NCI-H1092 (cell line): ENCODE results near the gene GJB6.

Source experiments
- DNase-seq: peaks from one replicate; lab custom pipeline; 2025; lab: John Stamatoyannopoulos, UW

The GJB6 gene

DNA sequence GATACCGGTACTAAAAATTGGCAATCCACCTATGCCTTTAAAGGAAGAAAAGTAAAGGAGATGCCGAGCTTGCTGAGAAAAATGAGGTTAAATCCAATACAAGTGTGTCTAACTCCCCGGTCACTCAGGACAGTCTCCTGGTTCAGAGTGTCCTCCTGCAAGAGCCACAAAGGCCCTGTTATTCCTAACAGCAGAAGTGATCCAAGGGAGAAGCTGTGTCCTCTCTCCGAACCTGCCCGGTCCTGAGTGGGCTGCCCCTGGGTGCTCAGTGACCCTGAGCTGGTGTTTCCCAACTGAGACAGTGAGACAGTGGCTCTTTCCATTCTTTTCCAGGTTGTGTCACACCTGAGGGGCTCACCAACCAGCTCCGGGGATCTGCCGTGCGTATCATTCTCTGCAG lies 4.8 kb downstream of the GJB6 start:
- no peak for DNase-seq

DNA sequence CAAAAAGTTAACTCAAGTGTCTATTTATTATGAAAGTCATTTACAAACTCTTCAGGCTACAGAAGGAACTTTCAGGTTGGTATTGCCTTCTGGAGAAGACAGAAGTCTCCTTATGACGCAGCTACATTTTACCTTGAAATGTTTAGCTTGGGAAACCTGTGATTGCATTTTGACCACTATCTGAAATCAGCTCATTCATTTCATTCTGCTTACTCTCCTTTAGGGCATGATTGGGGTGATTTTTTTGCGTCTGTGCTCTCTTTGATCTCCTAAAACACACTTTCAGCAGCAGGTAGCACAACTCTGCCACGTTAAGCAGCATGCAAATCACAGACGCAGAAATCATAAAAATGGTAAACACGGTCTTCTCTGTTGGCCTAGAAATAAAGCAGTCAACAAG lies 9.6 kb downstream of the GJB6 start:
- DNase-seq: no peak

DNA sequence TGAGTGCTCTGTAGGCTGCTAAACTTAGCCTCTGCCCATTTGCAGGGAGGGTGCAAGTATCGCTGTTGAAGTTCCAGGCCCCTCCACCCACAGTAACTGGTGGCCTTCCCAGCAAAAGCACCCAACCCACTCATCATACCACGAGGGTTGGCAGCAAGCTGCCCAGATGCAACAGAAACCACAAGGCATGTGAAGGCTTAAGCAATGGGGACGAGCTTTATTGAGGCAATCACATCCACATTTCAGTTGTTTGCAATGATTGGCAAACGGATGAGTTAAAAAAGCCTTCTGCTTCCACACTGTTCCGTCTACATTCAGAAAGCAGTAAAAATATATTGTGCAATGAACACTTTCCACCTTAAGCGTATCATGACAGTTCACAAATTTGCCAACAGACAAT lies 10.3 kb downstream of the GJB6 start:
- DNase-seq: no peak

DNA sequence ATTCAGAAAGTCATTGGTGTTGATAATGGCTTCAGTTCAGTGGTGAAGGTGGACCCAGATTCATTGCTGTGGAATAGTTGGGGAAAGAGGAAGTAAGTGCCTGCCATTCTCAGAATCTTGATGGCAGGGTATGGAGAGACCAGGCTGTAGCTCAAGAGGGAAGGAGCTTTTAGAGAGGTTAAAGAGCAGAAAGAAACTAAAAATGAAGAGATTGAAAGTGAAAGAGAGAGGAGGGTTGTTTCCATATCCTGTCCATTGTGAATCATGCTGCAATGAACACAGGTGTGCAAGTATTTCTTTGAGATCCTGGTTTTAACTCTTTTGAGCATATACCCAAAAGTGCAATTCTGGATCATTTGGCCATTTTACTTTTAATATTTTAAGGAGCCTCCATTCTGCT lies 12.5 kb downstream of the GJB6 start:
- DNase-seq: no peak

DNA sequence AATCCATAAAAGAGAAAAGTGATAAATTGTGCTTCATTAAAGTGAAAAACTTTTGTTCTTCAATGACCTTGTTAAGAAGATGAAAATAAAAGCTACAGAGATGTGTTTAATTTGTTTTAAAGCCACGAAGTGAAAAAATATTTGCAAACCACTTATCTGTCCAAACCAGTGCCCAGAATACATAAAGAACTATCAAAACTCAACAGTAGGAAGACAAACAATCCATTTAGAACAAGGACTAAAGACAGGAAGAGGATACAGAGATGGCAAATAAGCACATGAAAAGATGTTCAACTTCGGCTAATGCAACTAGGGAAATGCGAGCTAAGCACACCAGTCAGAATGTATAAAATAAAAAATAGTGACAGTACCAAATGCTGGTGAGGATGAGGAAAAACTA lies 15.0 kb downstream of the GJB6 start:
- no peak for DNase-seq

DNA sequence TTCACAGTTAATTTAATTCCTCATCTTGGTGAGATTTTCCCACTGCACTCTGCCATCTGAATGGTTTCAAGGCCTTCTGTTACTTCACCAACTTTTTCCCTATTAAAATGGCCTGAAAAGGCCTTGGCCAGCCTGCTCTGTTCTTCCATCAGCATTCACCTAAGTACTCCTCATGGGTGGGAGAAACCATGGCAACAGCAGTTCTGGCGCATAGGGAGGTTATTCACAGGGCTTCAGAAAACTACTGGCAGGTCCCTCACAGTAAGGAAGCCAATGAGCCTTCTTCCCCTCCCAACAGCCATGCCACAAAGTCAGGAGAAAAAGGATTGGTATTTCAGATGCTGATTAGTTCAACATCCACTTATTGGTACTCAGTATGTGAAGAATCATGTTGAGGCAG lies 22.2 kb downstream of the GJB6 start:
- DNase-seq: no peak

DNA sequence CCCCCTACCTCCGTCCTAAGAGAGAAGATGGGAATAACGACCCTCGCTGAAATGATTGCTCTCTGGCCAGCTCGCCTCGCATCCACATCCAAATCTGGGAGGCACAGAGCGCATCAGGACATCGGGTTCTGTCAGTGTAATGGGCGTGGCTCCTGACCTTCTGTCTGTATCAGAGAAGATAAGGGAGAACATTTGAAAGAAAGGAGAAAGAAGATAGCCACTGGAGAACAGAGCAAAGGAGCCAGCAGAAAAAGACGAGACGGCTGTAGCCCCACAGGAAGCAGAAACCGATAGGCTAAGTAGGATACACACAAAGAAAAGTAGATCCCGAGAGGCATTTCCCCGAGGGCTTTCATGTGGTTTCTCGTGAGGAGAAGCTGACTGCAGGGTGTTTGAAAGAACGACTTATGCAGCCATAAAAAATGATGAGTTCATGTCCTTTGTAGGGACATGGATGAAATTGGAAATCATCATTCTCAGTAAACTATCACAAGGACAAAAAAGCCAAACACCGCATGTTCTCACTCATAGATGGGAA lies 25.4 kb downstream of the GJB6 start:
- no peak for DNase-seq

DNA sequence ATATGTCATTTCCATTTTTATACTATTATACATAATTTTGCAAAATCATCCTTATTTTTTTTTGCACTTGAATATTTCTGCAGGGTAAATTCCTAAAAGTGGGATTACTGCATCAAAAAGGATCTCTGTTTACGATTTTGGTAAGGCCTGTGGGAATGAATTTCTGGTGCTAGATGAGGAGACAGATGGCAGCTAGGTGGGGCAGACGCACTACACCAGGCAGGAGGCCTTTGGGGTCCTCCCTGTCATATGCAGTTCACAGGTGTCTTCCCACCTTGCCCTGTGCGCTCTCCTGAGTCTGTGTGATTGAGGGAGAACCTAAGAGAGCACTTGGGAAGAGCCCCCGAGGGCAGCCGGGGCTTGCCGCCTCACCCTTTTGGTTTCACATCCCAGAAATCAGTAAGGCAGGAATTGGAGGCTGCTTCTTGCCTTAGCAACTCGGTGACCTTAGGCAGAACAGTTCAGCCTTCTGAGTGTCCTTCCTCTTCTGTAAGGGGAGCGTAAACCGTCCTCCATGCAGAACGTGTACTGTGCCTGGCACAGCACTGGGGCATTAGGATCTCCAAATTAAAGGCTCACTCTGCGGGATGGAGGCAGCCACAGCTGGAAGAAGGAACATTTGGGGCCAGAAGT lies 25.9 kb downstream of the GJB6 start:
- DNase-seq: no peak

DNA sequence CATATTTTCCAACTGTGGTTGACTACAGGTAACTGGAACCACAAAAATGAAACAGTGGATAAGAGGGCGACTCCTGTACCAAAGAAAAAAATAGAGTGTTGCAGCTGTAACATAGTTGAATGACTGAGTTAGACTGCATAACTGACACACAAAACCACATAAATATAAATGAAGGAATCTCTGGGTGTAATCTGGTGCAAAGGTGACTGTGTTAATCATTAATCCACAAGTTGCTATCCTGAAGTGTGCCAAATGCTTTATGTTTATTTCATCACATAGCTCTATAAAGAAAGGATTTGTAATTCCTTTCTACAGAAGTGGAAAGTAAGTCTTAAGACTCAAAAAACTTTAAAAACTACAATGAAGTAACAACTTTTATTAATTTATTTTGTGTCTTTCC lies 33.3 kb downstream of the GJB6 start:
- DNase-seq: no peak

DNA sequence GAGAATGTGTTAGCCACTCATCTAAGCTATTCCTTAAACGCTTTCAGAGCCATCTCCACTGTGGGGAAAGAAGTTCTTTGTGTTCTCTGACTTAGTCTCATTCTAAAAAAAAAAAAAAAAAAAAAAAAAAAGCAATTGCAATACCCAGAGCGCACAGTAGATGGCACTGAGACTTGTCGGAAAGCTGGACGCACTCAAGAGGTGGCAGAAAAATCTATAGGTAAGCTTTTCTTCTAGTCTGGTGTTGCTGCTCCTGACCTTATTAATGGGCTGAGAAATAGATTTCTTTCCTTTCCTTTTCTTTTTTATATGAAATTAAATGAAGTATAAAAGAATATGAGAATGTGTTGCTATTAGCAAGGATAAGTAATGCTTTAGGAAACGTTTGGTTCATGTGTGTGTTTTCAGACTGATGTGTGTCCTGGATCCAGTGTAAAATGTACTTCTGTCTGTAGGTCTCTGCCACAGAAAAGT lies 34.7 kb downstream of the GJB6 start:
- DNase-seq: peak; percentile 61

DNA sequence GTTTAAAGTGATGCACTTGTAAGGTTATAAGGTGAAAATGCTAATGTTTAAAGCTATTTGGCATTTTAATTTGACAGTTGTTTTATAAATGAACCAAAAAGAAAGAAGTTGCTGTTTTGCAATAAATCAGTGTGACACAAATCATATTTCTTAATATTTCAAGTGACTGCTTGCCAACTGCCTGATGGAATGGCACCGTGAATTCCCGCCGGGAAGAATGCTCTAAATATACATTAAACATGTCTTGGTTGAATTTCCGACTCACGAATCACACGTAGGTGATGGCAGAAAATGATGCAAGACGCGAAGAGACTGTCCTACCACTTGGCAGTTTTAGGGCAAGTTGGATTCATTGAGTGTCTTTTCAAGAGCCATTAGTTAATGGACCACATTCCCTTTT lies 36.3 kb downstream of the GJB6 start:
- no peak for DNase-seq

DNA sequence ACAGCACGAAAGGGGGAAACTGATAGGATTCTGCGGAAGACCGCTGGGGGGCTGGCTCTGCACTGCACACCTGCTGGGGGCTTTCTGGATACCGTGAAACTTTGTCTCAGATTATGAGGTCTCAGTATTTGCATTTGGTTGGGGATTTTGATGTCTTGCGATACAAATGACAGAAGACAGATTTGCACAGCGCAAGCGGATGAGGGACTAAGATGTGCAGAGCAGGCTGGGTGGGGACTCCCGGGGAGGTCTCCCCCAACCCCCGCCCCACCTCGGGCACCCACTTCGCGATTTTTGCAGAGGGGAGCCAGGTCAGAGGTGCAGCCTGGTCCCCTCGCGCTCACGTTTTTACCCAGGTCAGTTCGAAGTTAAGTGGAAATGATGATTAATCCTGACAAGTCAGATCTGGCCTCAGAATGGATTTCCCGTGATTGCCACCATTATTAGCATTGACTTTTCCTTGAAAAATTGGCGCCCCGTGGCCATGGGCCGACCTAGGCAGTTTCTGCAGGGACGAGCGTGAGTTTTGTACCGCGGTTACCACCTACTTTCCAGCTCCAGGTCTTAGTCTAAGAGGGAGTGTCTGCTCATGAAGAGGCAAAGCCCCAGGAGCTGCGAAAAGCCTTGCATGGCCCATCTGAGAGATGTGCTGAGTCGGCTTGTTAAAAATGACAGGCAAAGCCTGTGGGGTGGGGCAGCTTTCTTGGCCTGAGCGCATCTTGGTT lies 38.0 kb downstream of the GJB6 start:
- DNase-seq: no peak

DNA sequence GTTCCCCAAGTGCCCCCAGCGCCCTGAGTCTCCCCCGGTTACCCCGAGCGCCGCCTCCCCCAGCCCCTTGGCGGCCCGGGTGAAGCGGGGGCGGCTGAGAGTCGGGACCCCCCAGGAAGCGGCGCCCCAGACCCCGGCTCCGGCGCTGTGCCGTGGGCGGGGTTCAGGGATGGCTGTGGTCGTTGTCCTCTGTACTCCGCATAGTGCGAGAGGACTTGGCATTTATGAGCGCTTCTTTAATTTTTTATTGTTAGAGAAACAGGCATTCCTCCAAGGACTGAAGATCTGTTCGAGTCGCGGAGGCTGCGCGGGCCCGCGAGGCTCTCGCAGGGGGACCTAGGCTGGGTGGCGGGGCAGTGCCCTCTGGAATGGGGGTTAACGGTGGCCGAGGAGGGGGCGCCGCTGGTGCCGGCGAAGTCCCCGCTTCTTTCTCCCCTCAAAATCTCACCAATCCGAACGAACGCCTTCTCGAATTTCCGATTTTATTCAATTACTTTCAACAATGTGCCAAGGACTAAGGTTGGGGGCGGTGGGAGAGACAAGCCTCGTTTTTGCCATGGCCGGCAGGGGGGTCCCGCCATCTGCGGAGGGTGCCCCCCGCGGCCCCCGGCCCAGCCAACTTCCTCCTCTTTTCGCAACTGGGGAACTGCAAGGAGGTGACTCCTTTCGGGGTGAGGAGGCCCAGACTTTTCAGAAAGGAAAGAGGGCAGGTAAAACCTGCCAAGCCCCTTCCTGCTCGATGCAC lies 38.8 kb downstream of the GJB6 start:
- DNase-seq: no peak

DNA sequence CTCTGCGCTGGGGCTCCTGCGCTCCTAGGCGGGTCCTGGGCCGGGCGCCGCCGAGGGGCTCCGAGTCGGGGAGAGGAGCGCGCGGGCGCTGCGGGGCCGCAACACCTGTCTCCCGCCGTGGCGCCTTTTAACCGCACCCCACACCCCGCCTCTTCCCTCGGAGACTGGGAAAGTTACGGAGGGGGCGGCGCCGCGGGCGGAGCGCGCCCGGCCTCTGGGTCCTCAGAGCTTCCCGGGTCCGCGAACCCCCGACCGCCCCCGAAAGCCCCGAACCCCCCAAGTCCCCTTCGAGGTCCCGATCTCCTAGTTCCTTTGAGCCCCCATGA lies 39.3 kb downstream of the GJB6 start, which contains the start of gene GJB2:
TSS of gene GJB2 (minus strand) at position 103 of the 326 bp plus-strand sequence. CDS start 3,357 bp downstream, outside the sequence.
- no peak for DNase-seq

DNA sequence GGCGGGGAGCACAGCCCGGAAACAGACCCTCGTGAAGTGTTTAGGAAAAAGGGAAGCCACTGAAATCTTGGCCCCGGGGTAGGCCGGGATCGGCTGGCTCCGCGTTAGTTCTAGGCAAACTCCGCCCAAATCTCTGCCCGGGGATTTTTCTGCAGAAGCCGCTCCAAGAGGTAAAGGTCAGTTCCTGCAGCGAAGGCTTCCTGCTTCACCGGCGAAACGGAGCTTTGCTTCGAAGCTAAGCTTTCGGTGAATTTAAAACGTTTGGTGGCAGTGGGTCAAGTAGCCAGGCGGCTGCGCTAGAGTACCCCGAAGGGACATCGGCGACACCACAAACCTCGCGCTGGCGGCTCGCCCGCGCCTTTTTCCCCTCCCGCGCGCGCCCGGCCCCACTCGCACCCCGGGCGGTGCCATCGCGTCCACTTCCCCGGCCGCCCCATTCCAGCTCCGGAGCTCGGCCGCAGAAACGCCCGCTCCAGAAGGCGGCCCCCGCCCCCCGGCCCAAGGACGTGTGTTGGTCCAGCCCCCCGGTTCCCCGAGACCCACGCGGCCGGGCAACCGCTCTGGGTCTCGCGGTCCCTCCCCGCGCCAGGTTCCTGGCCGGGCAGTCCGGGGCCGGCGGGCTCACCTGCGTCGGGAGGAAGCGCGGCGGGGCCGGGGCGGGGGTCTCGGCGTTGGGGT lies 39.8 kb downstream of the GJB6 start:
- no peak for DNase-seq

DNA sequence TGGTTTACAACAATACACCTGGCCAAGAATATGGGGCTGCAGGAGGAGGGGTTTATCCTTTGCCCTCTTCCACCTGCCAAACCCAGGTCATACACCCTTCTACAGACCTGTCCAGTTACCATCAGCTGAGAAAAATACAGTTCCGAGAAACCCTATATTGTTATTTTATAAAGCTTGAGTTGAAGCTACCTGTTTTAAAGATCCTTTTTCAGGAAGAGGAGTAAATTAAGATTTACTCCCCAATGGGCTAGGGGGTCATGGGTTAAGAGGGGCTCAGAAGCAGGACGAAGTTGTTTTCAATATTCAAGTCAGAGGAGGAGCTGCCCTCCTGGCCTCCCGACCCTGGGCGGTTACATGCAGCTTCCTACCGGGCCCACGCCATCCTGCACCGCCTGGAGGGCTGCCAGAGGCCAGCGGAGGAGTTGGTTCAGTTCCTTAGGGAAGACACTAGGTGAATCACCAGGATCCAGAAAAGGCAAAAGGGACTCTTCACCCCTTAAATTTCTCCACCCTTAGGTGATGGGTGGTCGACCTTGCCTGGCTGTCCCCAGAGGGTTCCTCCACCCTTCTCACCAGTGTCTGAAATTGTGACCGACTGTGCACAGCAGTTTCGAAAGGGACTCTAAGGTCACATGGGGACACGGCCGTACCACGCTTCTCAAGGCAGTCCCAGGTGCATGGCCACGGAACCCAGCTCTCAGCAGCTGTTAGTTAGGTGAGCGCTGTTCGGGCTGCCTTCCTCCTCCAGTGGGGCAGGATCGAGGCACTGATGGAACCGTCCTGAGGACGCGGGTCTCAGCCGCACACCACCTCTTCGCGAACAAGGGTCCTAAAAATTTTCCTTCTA lies 40.6 kb downstream of the GJB6 start:
- DNase-seq: no peak

DNA sequence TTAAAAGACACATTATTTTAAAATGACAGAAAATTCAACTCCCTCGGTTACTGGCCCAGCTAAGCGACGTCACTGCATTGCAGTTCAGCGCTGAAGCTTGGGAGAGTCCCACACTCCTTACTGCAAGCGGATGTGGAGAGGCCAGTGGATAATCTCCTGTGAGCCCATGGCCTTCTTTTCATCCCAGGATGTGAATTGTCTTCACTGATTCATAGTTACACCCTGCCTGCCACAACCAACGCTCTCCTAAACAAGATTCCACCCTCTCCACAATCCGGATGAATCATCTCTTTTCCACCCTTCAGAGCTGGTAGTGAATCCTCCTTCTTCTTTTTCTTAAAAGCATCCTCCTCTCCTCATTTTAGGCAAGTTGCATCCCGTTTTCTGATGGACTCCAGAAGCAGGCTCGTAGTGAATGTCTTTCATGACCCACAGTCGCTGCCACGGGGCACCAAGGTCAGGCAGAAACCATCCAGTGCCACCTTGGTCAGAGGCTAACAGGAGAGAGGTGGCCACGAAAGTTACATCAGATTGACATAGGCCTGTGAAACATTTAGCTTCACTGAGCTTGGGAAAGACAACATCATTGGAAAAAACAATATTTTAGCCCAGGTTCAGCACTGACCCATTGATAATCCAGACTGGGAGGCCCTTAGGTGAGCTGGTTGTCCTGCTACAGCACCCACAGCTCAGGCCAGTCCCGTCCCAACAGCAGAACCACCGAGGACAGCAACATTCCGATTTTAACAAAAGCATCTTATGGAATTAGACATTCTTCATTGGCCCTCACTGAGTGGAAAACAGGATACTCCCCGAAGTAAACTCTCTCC lies 41.4 kb downstream of the GJB6 start:
- DNase-seq: no peak

DNA sequence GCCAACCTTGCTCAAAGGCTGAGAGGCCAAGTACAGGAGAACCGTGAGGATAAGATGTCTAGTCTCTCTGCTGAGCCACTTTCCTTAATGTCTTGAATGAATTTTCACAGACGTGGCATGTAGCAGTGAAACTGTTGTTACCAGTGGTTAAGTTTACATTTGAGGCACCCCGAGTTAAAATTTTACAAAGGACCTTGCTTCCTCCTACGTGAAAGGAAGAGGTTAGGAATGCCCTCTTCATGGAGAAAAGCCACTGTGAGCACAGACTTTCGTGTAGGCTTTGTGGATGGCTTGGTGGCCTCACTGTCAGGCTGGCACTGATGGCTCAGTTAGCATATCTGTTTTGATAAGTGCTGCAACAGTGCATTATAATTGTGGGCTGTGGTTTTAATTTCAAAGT lies 42.0 kb downstream of the GJB6 start:
- no peak for DNase-seq

DNA sequence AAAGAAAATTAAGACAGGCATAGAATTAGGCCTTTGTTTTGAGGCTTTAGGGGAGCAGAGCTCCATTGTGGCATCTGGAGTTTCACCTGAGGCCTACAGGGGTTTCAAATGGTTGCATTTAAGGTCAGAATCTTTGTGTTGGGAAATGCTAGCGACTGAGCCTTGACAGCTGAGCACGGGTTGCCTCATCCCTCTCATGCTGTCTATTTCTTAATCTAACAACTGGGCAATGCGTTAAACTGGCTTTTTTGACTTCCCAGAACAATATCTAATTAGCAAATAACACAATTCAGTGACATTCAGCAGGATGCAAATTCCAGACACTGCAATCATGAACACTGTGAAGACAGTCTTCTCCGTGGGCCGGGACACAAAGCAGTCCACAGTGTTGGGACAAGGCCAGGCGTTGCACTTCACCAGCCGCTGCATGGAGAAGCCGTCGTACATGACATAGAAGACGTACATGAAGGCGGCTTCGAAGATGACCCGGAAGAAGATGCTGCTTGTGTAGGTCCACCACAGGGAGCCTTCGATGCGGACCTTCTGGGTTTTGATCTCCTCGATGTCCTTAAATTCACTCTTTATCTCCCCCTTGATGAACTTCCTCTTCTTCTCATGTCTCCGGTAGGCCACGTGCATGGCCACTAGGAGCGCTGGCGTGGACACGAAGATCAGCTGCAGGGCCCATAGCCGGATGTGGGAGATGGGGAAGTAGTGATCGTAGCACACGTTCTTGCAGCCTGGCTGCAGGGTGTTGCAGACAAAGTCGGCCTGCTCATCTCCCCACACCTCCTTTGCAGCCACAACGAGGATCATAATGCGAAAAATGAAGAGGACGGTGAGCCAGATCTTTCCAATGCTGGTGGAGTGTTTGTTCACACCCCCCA lies 43.2 kb downstream of the GJB6 start:
- no peak for DNase-seq

DNA sequence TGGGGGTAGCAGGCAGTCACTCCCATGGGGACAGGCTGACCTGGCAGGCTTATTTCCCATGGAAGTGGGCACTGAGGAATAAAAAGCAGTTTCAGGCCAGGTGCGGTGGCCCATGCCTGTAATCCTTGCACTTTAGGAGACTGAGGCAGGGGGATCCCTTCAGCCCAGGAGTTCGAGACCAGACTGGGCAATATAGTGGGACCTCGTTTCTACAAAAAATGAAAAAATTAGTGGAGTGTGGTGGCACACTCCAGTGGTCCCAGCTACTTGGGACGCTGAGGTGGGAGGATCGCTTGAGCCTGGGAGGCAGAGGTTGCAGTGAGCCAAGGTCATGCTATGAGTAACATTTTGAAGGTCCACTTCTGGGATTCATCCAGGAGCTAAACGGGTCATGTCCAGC lies 45.3 kb downstream of the GJB6 start:
- DNase-seq: no peak
